GM12878 (cell line): ENCODE results near the gene OR2AG2. TPM values are rescaled to one million over a fixed set of nuclear protein-coding genes. Genes with fewer than 3 reads are reported as not detected.

Experiments
- CREB1 ChIP-seq: IDR thresholded peaks from 2 replicates; pipeline ENCODE4 v1.6.1; 2012; ENCODE audit warnings: low read depth, mild to moderate bottlenecking, inconsistent platforms
- EP300 ChIP-seq, 2 experiments: fragments of 150-350 bp in 1 of 2; IDR thresholded peaks; 2 replicates each; pipeline ENCODE4 v1.6.1; 2011 to 2012; ENCODE audit warnings: low read depth in 2 of 2, low read length in 2 of 2, borderline replicate concordance in 1 of 2, improper control_type of control experiment in 1 of 2, inconsistent platforms in 1 of 2; ENCODE audit not compliant: control insufficient read depth in 1 of 2
- NFIC ChIP-seq: IDR thresholded peaks from 2 replicates; pipeline ENCODE4 v1.6.1; 2012; ENCODE audit warnings: low read depth, mild to moderate bottlenecking, inconsistent platforms, low read length, moderate library complexity
- NFXL1 ChIP-seq: fragments of 450-650 bp; IDR thresholded peaks from 2 replicates; pipeline ENCODE4 v1.6.1; 2017; ENCODE audit warnings: antibody characterized with exemption, mild to moderate bottlenecking, borderline replicate concordance
- NFYA ChIP-seq: IDR thresholded peaks from 2 replicates; pipeline ENCODE4 v1.6.1; 2011; ENCODE audit warnings: low read depth, mild to moderate bottlenecking, low read length, improper control_type of control experiment, borderline replicate concordance
- NR2C1 ChIP-seq: fragments of 450-650 bp; IDR thresholded peaks from 2 replicates; pipeline ENCODE4 v1.6.1; 2017; ENCODE audit warnings: antibody characterized with exemption, mild to moderate bottlenecking, moderate library complexity
- PML ChIP-seq: IDR thresholded peaks from 2 replicates; pipeline ENCODE4 v1.6.1; 2012; ENCODE audit warnings: low read length, inconsistent platforms
- RB1 ChIP-seq: fragments of 450-650 bp; formaldehyde crosslinking; IDR thresholded peaks from 2 replicates; pipeline ENCODE4 v1.6.1; 2017; ENCODE audit warnings: mild to moderate bottlenecking, borderline replicate concordance
- SPI1 ChIP-seq: IDR thresholded peaks from 2 replicates; pipeline ENCODE4 v1.6.1; 2011; ENCODE audit warnings: low read depth, mild to moderate bottlenecking, low read length, moderate library complexity, borderline replicate concordance; ENCODE audit not compliant: insufficient read depth
- WRNIP1 ChIP-seq: IDR thresholded peaks from 2 replicates; pipeline ENCODE4 v1.6.1; 2011; ENCODE audit warnings: low read depth, low read length, improper control_type of control experiment, borderline replicate concordance
- ZNF217 ChIP-seq: fragments of 450-650 bp; IDR thresholded peaks from 2 replicates; pipeline ENCODE4 v1.6.1; 2017; ENCODE audit warnings: antibody characterized with exemption, mild to moderate bottlenecking
- ZSCAN29 ChIP-seq: fragments of 450-650 bp; IDR thresholded peaks from 2 replicates; pipeline ENCODE4 v1.6.1; 2017; ENCODE audit warnings: mild to moderate bottlenecking, moderate library complexity
- polyA plus RNA-seq, 11 experiments: library from polyadenylated mRNA; depleted of rRNA in 4 of 11; unstranded in 6 of 11; stranded (reverse) in 5 of 11; fragments of >200 nt; fragmentation: Nextera tagmentation in 4 of 11; fragmentation: Illumina TruSeq in 1 of 11; extraction: Ambion mirVana in 4 of 11; extraction: Trizol in 1 of 11; gene quantifications; 1 replicate in 1 of 11; 2 replicates in 10 of 11; pipeline versions ENCODE4 v1.2.1 to v1.2.3, GENCODE V29; 2011 to 2016; ENCODE audit warnings: inconsistent platforms in 2 of 11, missing spikeins in 2 of 11, low read depth in 1 of 11
- total RNA-seq, 4 experiments: library from RNA; depleted of rRNA in 3 of 4; stranded (reverse); fragments of >200 nt in 3 of 4; fragmentation: Illumina TruSeq in 1 of 4; extraction: Trizol in 1 of 4; gene quantifications; 2 replicates each; pipeline versions ENCODE4 v1.2.1 to v1.2.3, GENCODE V29; 2013 to 2021
- TF ChIP-seq, protein P1 (sequence below): fragments of 450-650 bp; IDR thresholded peaks from 2 replicates; pipeline ENCODE4 v1.6.1; 2017; ENCODE audit warnings: low read depth, mild to moderate bottlenecking, moderate library complexity
- TF ChIP-seq, protein P2 (sequence below): IDR thresholded peaks from 2 replicates; pipeline ENCODE4 v1.6.1; 2012; ENCODE audit warnings: improper control_type of control experiment, low read depth, low read length; ENCODE audit not compliant: insufficient replicate concordance
- TF ChIP-seq, protein P3 (sequence below): fragments of 450-650 bp; IDR thresholded peaks from 2 replicates; pipeline ENCODE4 v1.6.1; 2017; ENCODE audit warnings: mild to moderate bottlenecking
- TF ChIP-seq, protein P4 (sequence below): fragments of 450-650 bp; conservative IDR thresholded peaks from 2 replicates; pipeline ENCODE4 v1.6.1; 2017; ENCODE audit warnings: mild to moderate bottlenecking, moderate library complexity
- TF ChIP-seq, protein P5 (sequence below): IDR thresholded peaks from 2 replicates; pipeline ENCODE4 v1.6.1; 2012; ENCODE audit warnings: low read length, inconsistent platforms

OR2AG2 gene
- total and polyA plus RNA-seq, 10 of the 15 experiments (the other 5 are each of a cell fraction or from before 2014, with no cell fraction given), result 0.01 to 0.09 (median 0.07) TPM; not detected in 6

DNA sequence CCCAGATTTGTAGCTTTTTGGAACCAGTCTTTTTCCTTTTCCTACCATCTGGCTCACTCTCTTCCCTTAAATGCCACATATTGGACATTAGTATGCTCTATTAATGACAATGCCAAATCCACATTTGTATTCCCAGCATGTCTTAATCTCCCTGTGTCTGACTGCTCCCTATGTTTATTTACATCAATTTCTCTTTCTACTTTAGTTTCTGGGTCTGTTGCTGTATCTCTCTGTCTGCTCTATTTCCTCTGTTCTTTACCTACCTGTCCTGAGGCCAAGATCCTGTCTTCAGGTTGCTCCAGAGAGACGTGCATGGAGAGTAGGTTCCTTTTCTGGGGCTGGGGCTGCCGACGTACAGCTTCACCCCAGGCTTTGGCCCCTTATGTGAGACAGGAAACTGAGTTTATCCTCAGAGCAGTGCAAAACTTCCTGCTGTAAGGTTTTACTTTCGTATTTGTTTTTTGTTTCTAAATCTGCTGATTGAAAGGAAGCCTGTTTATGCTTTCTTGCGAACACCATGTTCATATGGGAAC lies 25.6 kb downstream of the OR2AG2 start (continued):
- TF ChIP-seq, protein P1, sequence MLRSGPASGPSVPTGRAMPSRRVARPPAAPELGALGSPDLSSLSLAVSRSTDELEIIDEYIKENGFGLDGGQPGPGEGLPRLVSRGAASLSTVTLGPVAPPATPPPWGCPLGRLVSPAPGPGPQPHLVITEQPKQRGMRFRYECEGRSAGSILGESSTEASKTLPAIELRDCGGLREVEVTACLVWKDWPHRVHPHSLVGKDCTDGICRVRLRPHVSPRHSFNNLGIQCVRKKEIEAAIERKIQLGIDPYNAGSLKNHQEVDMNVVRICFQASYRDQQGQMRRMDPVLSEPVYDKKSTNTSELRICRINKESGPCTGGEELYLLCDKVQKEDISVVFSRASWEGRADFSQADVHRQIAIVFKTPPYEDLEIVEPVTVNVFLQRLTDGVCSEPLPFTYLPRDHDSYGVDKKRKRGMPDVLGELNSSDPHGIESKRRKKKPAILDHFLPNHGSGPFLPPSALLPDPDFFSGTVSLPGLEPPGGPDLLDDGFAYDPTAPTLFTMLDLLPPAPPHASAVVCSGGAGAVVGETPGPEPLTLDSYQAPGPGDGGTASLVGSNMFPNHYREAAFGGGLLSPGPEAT, result peak; percentile 36; the same call in 1 of the 2 replicates
- TF ChIP-seq NFYA, result no peak
- no peak for TF ChIP-seq ZNF217
- peak; percentile 79 for TF ChIP-seq PML
- TF ChIP-seq NFIC, result peak; percentile 55
- no peak for TF ChIP-seq EP300 (IDR thresholded peaks at IDR 0.05; ENCODE audit: borderline replicate concordance in 1 of 2, control insufficient read depth in 1 of 2, low read depth in 2 of 2, low read length in 2 of 2)
- no peak for TF ChIP-seq NFXL1
- TF ChIP-seq, protein P2, sequence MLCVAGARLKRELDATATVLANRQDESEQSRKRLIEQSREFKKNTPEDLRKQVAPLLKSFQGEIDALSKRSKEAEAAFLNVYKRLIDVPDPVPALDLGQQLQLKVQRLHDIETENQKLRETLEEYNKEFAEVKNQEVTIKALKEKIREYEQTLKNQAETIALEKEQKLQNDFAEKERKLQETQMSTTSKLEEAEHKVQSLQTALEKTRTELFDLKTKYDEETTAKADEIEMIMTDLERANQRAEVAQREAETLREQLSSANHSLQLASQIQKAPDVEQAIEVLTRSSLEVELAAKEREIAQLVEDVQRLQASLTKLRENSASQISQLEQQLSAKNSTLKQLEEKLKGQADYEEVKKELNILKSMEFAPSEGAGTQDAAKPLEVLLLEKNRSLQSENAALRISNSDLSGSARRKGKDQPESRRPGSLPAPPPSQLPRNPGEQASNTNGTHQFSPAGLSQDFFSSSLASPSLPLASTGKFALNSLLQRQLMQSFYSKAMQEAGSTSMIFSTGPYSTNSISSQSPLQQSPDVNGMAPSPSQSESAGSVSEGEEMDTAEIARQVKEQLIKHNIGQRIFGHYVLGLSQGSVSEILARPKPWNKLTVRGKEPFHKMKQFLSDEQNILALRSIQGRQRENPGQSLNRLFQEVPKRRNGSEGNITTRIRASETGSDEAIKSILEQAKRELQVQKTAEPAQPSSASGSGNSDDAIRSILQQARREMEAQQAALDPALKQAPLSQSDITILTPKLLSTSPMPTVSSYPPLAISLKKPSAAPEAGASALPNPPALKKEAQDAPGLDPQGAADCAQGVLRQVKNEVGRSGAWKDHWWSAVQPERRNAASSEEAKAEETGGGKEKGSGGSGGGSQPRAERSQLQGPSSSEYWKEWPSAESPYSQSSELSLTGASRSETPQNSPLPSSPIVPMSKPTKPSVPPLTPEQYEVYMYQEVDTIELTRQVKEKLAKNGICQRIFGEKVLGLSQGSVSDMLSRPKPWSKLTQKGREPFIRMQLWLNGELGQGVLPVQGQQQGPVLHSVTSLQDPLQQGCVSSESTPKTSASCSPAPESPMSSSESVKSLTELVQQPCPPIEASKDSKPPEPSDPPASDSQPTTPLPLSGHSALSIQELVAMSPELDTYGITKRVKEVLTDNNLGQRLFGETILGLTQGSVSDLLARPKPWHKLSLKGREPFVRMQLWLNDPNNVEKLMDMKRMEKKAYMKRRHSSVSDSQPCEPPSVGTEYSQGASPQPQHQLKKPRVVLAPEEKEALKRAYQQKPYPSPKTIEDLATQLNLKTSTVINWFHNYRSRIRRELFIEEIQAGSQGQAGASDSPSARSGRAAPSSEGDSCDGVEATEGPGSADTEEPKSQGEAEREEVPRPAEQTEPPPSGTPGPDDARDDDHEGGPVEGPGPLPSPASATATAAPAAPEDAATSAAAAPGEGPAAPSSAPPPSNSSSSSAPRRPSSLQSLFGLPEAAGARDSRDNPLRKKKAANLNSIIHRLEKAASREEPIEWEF, result no peak
- TF ChIP-seq ZSCAN29, result no peak
- TF ChIP-seq, protein P3, sequence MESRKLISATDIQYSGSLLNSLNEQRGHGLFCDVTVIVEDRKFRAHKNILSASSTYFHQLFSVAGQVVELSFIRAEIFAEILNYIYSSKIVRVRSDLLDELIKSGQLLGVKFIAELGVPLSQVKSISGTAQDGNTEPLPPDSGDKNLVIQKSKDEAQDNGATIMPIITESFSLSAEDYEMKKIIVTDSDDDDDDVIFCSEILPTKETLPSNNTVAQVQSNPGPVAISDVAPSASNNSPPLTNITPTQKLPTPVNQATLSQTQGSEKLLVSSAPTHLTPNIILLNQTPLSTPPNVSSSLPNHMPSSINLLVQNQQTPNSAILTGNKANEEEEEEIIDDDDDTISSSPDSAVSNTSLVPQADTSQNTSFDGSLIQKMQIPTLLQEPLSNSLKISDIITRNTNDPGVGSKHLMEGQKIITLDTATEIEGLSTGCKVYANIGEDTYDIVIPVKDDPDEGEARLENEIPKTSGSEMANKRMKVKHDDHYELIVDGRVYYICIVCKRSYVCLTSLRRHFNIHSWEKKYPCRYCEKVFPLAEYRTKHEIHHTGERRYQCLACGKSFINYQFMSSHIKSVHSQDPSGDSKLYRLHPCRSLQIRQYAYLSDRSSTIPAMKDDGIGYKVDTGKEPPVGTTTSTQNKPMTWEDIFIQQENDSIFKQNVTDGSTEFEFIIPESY, result no peak
- TF ChIP-seq, protein P4, sequence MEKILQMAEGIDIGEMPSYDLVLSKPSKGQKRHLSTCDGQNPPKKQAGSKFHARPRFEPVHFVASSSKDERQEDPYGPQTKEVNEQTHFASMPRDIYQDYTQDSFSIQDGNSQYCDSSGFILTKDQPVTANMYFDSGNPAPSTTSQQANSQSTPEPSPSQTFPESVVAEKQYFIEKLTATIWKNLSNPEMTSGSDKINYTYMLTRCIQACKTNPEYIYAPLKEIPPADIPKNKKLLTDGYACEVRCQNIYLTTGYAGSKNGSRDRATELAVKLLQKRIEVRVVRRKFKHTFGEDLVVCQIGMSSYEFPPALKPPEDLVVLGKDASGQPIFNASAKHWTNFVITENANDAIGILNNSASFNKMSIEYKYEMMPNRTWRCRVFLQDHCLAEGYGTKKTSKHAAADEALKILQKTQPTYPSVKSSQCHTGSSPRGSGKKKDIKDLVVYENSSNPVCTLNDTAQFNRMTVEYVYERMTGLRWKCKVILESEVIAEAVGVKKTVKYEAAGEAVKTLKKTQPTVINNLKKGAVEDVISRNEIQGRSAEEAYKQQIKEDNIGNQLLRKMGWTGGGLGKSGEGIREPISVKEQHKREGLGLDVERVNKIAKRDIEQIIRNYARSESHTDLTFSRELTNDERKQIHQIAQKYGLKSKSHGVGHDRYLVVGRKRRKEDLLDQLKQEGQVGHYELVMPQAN, result no peak
- TF ChIP-seq SPI1, result no peak
- no peak for TF ChIP-seq NR2C1
- 0 out of 2 replicates have a peak, but pooled peaks have one; percentile 57 for TF ChIP-seq RB1
- TF ChIP-seq, protein P5, sequence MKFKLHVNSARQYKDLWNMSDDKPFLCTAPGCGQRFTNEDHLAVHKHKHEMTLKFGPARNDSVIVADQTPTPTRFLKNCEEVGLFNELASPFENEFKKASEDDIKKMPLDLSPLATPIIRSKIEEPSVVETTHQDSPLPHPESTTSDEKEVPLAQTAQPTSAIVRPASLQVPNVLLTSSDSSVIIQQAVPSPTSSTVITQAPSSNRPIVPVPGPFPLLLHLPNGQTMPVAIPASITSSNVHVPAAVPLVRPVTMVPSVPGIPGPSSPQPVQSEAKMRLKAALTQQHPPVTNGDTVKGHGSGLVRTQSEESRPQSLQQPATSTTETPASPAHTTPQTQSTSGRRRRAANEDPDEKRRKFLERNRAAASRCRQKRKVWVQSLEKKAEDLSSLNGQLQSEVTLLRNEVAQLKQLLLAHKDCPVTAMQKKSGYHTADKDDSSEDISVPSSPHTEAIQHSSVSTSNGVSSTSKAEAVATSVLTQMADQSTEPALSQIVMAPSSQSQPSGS, result peak; percentile 53
- 0 out of 2 replicates have a peak, but pooled peaks have one; percentile 16 for TF ChIP-seq CREB1
- no peak for TF ChIP-seq WRNIP1
